ENCODE results near the gene NANP. TPM values are rescaled to one million over a fixed set of nuclear protein-coding genes. Genes with fewer than 3 reads are reported as not detected.

Gene NANP
- total and polyA plus RNA-seq, 2 of the 13 experiments (the other 11 are each of a cell fraction or from before 2014, with no cell fraction given) = 8.9 to 21.5 TPM

DNA sequence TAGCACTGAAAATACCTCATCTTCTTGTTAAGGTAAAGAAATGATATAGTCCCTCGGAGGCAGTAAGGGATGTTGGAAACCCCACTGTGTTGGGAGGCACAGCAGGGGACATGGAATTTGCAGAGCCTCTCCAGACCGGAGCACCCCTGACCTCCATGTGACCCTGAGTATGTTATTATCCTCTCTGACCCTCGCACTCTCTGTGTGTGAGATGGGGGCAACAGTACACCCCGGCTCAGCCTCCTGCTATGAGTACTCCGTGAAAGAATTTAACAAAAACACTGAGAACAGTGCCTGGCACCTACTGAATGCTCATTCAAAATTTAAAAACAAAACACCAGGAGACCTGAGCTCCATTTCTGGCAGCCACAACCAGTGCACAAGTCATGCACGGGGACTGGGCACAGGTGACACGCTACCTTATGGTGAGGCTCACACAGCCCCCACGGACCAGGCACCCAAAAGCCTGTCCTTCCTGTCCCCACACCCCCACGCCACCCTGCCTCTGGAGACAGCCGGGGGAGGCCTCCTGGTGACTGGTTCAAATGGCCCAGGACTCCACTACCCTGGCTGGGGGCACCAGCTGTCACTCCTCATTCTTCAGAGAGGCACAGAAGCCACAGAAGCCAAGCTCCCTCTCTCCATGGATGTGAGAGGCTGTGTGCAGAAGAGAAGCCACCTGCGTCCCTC, 44.6 kb downstream of the NANP start (continued):
- TF ChIP-seq, protein P1, sequence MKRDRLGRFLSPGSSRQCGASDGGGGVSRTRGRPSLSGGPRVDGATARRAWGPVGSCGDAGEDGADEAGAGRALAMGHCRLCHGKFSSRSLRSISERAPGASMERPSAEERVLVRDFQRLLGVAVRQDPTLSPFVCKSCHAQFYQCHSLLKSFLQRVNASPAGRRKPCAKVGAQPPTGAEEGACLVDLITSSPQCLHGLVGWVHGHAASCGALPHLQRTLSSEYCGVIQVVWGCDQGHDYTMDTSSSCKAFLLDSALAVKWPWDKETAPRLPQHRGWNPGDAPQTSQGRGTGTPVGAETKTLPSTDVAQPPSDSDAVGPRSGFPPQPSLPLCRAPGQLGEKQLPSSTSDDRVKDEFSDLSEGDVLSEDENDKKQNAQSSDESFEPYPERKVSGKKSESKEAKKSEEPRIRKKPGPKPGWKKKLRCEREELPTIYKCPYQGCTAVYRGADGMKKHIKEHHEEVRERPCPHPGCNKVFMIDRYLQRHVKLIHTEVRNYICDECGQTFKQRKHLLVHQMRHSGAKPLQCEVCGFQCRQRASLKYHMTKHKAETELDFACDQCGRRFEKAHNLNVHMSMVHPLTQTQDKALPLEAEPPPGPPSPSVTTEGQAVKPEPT (CRISPR knock-in tag; IDR thresholded peaks at IDR 0.05; ENCODE audit: low read depth) = no peak
- TF ChIP-seq HOXA7 (CRISPR knock-in tag; IDR thresholded peaks at IDR 0.05) (no peak), MXI1 (IDR thresholded peaks at IDR 0.05; ENCODE audit: borderline replicate concordance, low read depth, low read length) (no peak; the same call in 2 of the 3 replicates), AGO2 (optimal IDR thresholded peaks at IDR 0.05; ENCODE audit: low read depth, low read length) (peak; percentile 56), ZMYM3 (CRISPR knock-in tag; IDR thresholded peaks at IDR 0.05) (0 out of 2 replicates have a peak, but pooled peaks have one; percentile 8), HMGA1 (CRISPR knock-in tag; conservative IDR thresholded peaks at IDR 0.05) (no peak), RBM22 (optimal IDR thresholded peaks at IDR 0.05; ENCODE audit: low read length) (no peak), HNF4A (CRISPR knock-in tag; IDR thresholded peaks at IDR 0.05) (peak; percentile 82), SMC3 (IDR thresholded peaks at IDR 0.05; ENCODE audit: low read length) (no peak), TCF7L2 (IDR thresholded peaks at IDR 0.05; ENCODE audit: low read depth, low read length) (no peak)
- TF ChIP-seq, protein P2, sequence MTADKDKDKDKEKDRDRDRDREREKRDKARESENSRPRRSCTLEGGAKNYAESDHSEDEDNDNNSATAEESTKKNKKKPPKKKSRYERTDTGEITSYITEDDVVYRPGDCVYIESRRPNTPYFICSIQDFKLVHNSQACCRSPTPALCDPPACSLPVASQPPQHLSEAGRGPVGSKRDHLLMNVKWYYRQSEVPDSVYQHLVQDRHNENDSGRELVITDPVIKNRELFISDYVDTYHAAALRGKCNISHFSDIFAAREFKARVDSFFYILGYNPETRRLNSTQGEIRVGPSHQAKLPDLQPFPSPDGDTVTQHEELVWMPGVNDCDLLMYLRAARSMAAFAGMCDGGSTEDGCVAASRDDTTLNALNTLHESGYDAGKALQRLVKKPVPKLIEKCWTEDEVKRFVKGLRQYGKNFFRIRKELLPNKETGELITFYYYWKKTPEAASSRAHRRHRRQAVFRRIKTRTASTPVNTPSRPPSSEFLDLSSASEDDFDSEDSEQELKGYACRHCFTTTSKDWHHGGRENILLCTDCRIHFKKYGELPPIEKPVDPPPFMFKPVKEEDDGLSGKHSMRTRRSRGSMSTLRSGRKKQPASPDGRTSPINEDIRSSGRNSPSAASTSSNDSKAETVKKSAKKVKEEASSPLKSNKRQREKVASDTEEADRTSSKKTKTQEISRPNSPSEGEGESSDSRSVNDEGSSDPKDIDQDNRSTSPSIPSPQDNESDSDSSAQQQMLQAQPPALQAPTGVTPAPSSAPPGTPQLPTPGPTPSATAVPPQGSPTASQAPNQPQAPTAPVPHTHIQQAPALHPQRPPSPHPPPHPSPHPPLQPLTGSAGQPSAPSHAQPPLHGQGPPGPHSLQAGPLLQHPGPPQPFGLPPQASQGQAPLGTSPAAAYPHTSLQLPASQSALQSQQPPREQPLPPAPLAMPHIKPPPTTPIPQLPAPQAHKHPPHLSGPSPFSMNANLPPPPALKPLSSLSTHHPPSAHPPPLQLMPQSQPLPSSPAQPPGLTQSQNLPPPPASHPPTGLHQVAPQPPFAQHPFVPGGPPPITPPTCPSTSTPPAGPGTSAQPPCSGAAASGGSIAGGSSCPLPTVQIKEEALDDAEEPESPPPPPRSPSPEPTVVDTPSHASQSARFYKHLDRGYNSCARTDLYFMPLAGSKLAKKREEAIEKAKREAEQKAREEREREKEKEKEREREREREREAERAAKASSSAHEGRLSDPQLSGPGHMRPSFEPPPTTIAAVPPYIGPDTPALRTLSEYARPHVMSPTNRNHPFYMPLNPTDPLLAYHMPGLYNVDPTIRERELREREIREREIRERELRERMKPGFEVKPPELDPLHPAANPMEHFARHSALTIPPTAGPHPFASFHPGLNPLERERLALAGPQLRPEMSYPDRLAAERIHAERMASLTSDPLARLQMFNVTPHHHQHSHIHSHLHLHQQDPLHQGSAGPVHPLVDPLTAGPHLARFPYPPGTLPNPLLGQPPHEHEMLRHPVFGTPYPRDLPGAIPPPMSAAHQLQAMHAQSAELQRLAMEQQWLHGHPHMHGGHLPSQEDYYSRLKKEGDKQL (CRISPR knock-in tag; IDR thresholded peaks at IDR 0.05; ENCODE audit: low read depth) = 0 out of 2 replicates have a peak, but pooled peaks have one; percentile 25
- TF ChIP-seq, protein P3, sequence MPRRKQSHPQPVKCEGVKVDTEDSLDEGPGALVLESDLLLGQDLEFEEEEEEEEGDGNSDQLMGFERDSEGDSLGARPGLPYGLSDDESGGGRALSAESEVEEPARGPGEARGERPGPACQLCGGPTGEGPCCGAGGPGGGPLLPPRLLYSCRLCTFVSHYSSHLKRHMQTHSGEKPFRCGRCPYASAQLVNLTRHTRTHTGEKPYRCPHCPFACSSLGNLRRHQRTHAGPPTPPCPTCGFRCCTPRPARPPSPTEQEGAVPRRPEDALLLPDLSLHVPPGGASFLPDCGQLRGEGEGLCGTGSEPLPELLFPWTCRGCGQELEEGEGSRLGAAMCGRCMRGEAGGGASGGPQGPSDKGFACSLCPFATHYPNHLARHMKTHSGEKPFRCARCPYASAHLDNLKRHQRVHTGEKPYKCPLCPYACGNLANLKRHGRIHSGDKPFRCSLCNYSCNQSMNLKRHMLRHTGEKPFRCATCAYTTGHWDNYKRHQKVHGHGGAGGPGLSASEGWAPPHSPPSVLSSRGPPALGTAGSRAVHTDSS (CRISPR knock-in tag; conservative IDR thresholded peaks at IDR 0.05) = no peak
- TF ChIP-seq, protein P4, sequence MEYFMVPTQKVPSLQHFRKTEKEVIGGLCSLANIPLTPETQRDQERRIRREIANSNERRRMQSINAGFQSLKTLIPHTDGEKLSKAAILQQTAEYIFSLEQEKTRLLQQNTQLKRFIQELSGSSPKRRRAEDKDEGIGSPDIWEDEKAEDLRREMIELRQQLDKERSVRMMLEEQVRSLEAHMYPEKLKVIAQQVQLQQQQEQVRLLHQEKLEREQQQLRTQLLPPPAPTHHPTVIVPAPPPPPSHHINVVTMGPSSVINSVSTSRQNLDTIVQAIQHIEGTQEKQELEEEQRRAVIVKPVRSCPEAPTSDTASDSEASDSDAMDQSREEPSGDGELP (IDR thresholded peaks at IDR 0.05; ENCODE audit: borderline replicate concordance, low read depth) = no peak

Data from HepG2 (cell line).